H9 (cell line): Measurements from ENCODE around the gene SERPINB4. TPM values are rescaled to one million over a fixed set of nuclear protein-coding genes. Genes with fewer than 3 reads are reported as not detected.

Experiments used
- DNase-seq: peaks from one replicate; pipeline ENCODE4 v3.0.0-alpha.2; 2017
- H2AFZ ChIP-seq: one replicate; pipeline ENCODE4 v1.6.1; 2013; ENCODE audit warnings: mild to moderate bottlenecking, low read length, control low read depth, moderate library complexity
- H2AK5ac ChIP-seq: 2 replicates; pipeline ENCODE4 v1.6.1; 2013; ENCODE audit warnings: low read length, control low read depth, mixed read lengths; ENCODE audit not compliant: insufficient read length
- H2BK120ac ChIP-seq: one replicate; pipeline ENCODE4 v1.6.1; 2013; ENCODE audit warnings: low read depth, mild to moderate bottlenecking, low read length, control low read depth, inconsistent platforms; ENCODE audit not compliant: poor library complexity, severe bottlenecking
- H2BK12ac ChIP-seq: 2 replicates; pipeline ENCODE4 v1.6.1; 2013; ENCODE audit warnings: low read length, control low read depth, mixed read lengths, low read depth; ENCODE audit not compliant: insufficient read length
- H2BK15ac ChIP-seq: 2 replicates; pipeline ENCODE4 v1.6.1; 2013; ENCODE audit warnings: low read depth, low read length, control low read depth
- H2BK20ac ChIP-seq: one replicate; pipeline ENCODE4 v1.6.1; 2013; ENCODE audit warnings: low read depth, mild to moderate bottlenecking, low read length, control low read depth, inconsistent platforms; ENCODE audit not compliant: poor library complexity, severe bottlenecking
- H2BK5ac ChIP-seq: 2 replicates; pipeline ENCODE4 v1.6.1; 2013; ENCODE audit warnings: low read length, control low read depth, mixed read lengths; ENCODE audit not compliant: insufficient read length
- H3K14ac ChIP-seq: 2 replicates; pipeline ENCODE4 v1.6.1; 2013; ENCODE audit warnings: low read length, control low read depth; ENCODE audit not compliant: insufficient read depth
- H3K18ac ChIP-seq: 2 replicates; pipeline ENCODE4 v1.6.1; 2013; ENCODE audit warnings: low read depth, mild to moderate bottlenecking, mixed read lengths, low read length, control low read depth; ENCODE audit not compliant: insufficient read length
- H3K23ac ChIP-seq: 2 replicates; pipeline ENCODE4 v1.6.1; 2013; ENCODE audit warnings: low read length, control low read depth, mixed read lengths, low read depth; ENCODE audit not compliant: insufficient read length
- H3K23me2 ChIP-seq: 2 replicates; pipeline ENCODE4 v1.6.1; 2013; ENCODE audit warnings: low read depth, mild to moderate bottlenecking, mixed read lengths, low read length, control low read depth; ENCODE audit not compliant: insufficient read length, poor library complexity, severe bottlenecking
- H3K27ac ChIP-seq: 2 replicates; pipeline ENCODE4 v1.5.1; 2013; ENCODE audit warnings: low read length, control low read depth, mixed read lengths, low read depth; ENCODE audit not compliant: insufficient read length
- H3K27me3 ChIP-seq: 2 replicates; pipeline ENCODE4 v1.6.1; 2013; ENCODE audit warnings: low read length, control low read depth, inconsistent platforms; ENCODE audit not compliant: insufficient read depth
- H3K4ac ChIP-seq: 2 replicates; pipeline ENCODE4 v1.6.1; 2013; ENCODE audit warnings: low read depth, mild to moderate bottlenecking, control low read depth, inconsistent platforms, low read length, moderate library complexity
- H3K4me1 ChIP-seq: 2 replicates; pipeline ENCODE4 v1.6.1; 2013; ENCODE audit warnings: low read length, control low read depth, inconsistent platforms; ENCODE audit not compliant: insufficient read depth
- H3K4me2 ChIP-seq: 2 replicates; pipeline ENCODE4 v1.6.1; 2013; ENCODE audit warnings: low read length, control low read depth, mixed read lengths; ENCODE audit not compliant: insufficient read length, insufficient read depth
- H3K56ac ChIP-seq: 2 replicates; pipeline ENCODE4 v1.6.1; 2013; ENCODE audit warnings: low read depth, mild to moderate bottlenecking, mixed read lengths, low read length, control low read depth; ENCODE audit not compliant: insufficient read length
- H3K79me1 ChIP-seq: 2 replicates; pipeline ENCODE4 v1.6.1; 2013; ENCODE audit warnings: low read depth, mild to moderate bottlenecking, moderate library complexity, low read length, control low read depth, inconsistent platforms; ENCODE audit not compliant: insufficient read depth, poor library complexity, severe bottlenecking
- H3K79me2 ChIP-seq: 2 replicates; pipeline ENCODE4 v1.6.1; 2013; ENCODE audit warnings: low read length, control low read depth, inconsistent platforms; ENCODE audit not compliant: insufficient read depth
- H3K9ac ChIP-seq: 2 replicates; pipeline ENCODE4 v1.6.1; 2013; ENCODE audit warnings: low read length, control low read depth, mixed read lengths; ENCODE audit not compliant: insufficient read length; ENCODE audit errors: extremely low read depth
- H3K9me3 ChIP-seq: one replicate; pipeline ENCODE4 v1.6.1; 2013; ENCODE audit warnings: low read depth, low read length, inconsistent platforms; ENCODE audit not compliant: control insufficient read depth
- H3T11ph ChIP-seq: one replicate; pipeline ENCODE4 v1.6.1; 2013; ENCODE audit warnings: mild to moderate bottlenecking, low read length, control low read depth, inconsistent platforms
- H4K20me1 ChIP-seq: one replicate; pipeline ENCODE4 v1.6.1; 2013; ENCODE audit not compliant: control insufficient read depth, insufficient read length, insufficient read depth
- H4K5ac ChIP-seq: 2 replicates; pipeline ENCODE4 v1.6.1; 2013; ENCODE audit warnings: low read depth, mild to moderate bottlenecking, mixed read lengths, low read length, control low read depth; ENCODE audit not compliant: insufficient read length
- H4K8ac ChIP-seq: replicated peaks from 2 replicates; pipeline ENCODE4 v1.6.1; 2013; ENCODE audit warnings: low read length, control low read depth, mixed read lengths, low read depth; ENCODE audit not compliant: insufficient read length
- H4K91ac ChIP-seq: 2 replicates; pipeline ENCODE4 v1.6.1; 2013; ENCODE audit warnings: low read depth, mild to moderate bottlenecking, moderate library complexity, mixed read lengths, low read length, control low read depth; ENCODE audit not compliant: insufficient read length
- H3K27ac Mint-ChIP-seq, 3 experiments: 2 replicates in 2 of 3; 3 replicates in 1 of 3; pipeline ENCODE4 v1.8.0; 2020 to 2021; ENCODE audit warnings: mixed read lengths in 3 of 3, mild to moderate bottlenecking in 1 of 3, moderate library complexity in 1 of 3
- H3K27me3 Mint-ChIP-seq: 2 replicates; pipeline ENCODE4 v1.8.0; 2021; ENCODE audit warnings: low read depth, mild to moderate bottlenecking, moderate library complexity, mixed read lengths
- H3K36me3 Mint-ChIP-seq, 3 experiments: 2 replicates in 2 of 3; 3 replicates in 1 of 3; pipeline ENCODE4 v1.8.0; 2020 to 2021; ENCODE audit warnings: low read depth in 3 of 3, mixed read lengths in 3 of 3; ENCODE audit not compliant: insufficient read depth in 1 of 3
- H3K4me1 Mint-ChIP-seq, 2 experiments: 2 replicates each; pipeline ENCODE4 v1.8.0; 2020; ENCODE audit warnings: mixed read lengths in 2 of 2
- H3K4me3 Mint-ChIP-seq, 2 experiments: 2 replicates in 1 of 2; 3 replicates in 1 of 2; pipeline ENCODE4 v1.8.0; 2020 to 2021; ENCODE audit warnings: mild to moderate bottlenecking in 2 of 2, mixed read lengths in 2 of 2, moderate library complexity in 1 of 2
- H3K9me3 Mint-ChIP-seq, 2 experiments: 2 replicates in 1 of 2; 3 replicates in 1 of 2; pipeline ENCODE4 v1.8.0; 2020; ENCODE audit warnings: mild to moderate bottlenecking in 2 of 2, mixed read lengths in 2 of 2, moderate library complexity in 1 of 2
- WGBS: extraction: QIAGEN DNeasy Blood & Tissue Kit; methylation state at CpG from one replicate; pipeline ENCODE4 v1.1.7; 2013; ENCODE audit warnings: missing lambda C conversion rate, low lambda C conversion rate, mixed read lengths; ENCODE audit not compliant: insufficient read length; ENCODE audit errors: extremely low coverage; 5-methylcytosine and 5-hydroxymethylcytosine counted together
- total RNA-seq: library from RNA; stranded (reverse); gene quantifications from 2 replicates; pipeline ENCODE4 v1.2.1, GENCODE V29; 2021
- TF ChIP-seq, protein P1 (sequence below): fragments of 200-600 bp; sonication (generic); conservative IDR thresholded peaks from 3 replicates; pipeline ENCODE4 v1.8.0; 2021; ENCODE audit warnings: antibody characterized with exemption, mild to moderate bottlenecking

Gene SERPINB4
- total RNA-seq, 1 experiment from 2014 or later, result 4.1 TPM

DNA sequence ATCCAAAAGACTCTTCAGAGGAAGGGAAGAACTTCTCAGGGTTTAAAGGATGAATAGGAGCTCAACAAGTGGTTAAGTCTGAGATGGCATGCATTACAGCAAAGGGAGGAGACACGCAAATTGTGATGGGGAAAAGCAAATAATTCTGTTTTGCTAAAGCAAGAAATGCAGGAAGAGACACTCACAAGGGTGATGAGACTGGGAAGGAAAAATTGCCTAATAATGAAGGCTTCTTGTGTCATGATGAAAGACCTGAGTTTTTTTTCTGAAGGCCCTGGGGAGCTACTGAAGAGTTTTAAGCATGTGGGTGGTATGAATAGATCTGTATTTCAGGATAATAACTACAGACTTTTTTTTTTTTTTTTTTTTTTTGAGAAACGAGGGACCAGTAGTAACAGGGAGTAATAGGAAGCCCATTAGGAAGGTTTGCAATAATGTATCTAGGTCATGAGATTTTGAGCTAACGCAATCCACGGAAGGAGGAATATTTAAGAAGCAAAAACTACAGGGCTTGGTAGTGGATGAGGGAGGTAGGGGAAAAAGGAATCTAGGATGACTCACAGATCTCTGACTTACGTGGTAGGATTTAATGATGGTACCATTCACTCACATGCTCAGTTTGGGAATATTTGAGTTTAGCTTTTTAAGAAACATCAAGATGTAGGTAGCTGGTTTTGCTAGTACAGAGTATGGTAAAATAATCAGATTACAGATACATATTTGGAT is 33.6 kb upstream of the SERPINB4 start:
- Histone ChIP-seq H3K14ac (no peak overlapping the region), H3T11ph (no peak overlapping the region), H3K79me1 (no peaks in the 10 kb centered on the region), H3K56ac (no peak overlapping the region), H3K18ac (no peak overlapping the region), H3K4me1 (no peaks in the 10 kb centered on the region; the same call in 1 of the 2 replicates), H2BK15ac (no peak overlapping the region), H2AK5ac (no peak overlapping the region), H4K5ac (no peak overlapping the region), H3K9me3 (no peaks in the 10 kb centered on the region), H2BK12ac (no peak overlapping the region), H3K23ac (no peak overlapping the region), H3K4me2 (no peak overlapping the region), H2BK5ac (no peak overlapping the region), H2BK20ac (no peak overlapping the region), H2BK120ac (no peak overlapping the region), H4K91ac (no peak overlapping the region), H3K9ac (no peak overlapping the region), H2AFZ (no peak overlapping the region), H3K4ac (no peak overlapping the region), H4K8ac (no peak overlapping the region), H3K79me2 (no peaks in the 10 kb centered on the region), H3K23me2 (no peaks in the 10 kb centered on the region), H3K27ac (no peak overlapping the region), H4K20me1 (no peaks in the 10 kb centered on the region), H3K27me3 (no peaks in the 10 kb centered on the region)
- TF ChIP-seq, protein P1, sequence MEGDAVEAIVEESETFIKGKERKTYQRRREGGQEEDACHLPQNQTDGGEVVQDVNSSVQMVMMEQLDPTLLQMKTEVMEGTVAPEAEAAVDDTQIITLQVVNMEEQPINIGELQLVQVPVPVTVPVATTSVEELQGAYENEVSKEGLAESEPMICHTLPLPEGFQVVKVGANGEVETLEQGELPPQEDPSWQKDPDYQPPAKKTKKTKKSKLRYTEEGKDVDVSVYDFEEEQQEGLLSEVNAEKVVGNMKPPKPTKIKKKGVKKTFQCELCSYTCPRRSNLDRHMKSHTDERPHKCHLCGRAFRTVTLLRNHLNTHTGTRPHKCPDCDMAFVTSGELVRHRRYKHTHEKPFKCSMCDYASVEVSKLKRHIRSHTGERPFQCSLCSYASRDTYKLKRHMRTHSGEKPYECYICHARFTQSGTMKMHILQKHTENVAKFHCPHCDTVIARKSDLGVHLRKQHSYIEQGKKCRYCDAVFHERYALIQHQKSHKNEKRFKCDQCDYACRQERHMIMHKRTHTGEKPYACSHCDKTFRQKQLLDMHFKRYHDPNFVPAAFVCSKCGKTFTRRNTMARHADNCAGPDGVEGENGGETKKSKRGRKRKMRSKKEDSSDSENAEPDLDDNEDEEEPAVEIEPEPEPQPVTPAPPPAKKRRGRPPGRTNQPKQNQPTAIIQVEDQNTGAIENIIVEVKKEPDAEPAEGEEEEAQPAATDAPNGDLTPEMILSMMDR, result no peak
- DNase-seq, result no peak
- H3K9me3 Mint-ChIP-seq, result no peaks in the 10 kb centered on the region; a peak in 1 of 5 replicates
- no CpG with 5 or more reads among the region's 5 CpGs for WGBS
- H3K4me3 Mint-ChIP-seq, result no peak overlapping the region
- no peaks in the 10 kb centered on the region for H3K27me3 Mint-ChIP-seq
- peaks cover 8% of the 10 kb centered on the region in 2 experiments for H3K4me1 Mint-ChIP-seq
- no peaks in the 10 kb centered on the region for H3K36me3 Mint-ChIP-seq
- peak overlapping the region in 1 of 3 experiments; percentile 1; a peak in 1 of 7 replicates for H3K27ac Mint-ChIP-seq
